ENCODE results near the gene HPS5.
A peak's percentile ranks its signal among the peaks of the same experiment; 100 is the strongest.
"Not testable (repeated sequence)": the region's sequence is repeated elsewhere in the genome, so short reads cannot be mapped to it uniquely, and the experiment has no call there.

HPS5 gene
- total RNA-seq, result 45.3 to 60.3 (median 59.2) reads per million in 3 experiments

GRCh38 chr11:18321969-18322711, at the start of gene HPS5, which contains the start of gene GTF2H1:
TSS of gene HPS5 (minus strand) at chr11:18322140. CDS start at chr11:18317858, 4,282 bp downstream.
TSS of gene GTF2H1 (plus strand) at chr11:18322567. CDS start at chr11:18333075, 10,508 bp downstream.
- peak; percentile 96 for DNase-seq

DNA sequence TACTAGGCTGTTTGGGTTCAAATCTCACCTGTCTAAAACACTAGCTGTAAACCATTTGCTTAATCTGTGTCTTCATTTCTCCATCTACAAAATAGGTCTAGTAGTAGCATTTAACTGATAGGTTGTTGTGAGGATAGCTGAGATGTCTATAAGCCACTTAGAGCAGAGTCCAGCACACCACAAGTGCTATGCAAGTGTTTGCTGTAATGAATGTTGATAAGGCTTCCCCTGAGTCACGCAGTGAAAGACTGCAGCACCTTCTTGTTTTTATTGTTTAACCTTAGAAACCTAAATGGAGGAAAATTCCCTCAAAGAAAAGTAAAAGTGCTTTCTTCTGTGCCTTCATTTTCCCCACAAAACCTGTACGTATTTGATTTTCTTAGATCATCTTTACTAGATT, 49.3 kb upstream of the HPS5 start:
- DNase-seq, result no peak

- no peak for DNase-seq
Measured at GRCh38 chr11:18369398-18369797, 47.5 kb upstream of the HPS5 start.

DNA sequence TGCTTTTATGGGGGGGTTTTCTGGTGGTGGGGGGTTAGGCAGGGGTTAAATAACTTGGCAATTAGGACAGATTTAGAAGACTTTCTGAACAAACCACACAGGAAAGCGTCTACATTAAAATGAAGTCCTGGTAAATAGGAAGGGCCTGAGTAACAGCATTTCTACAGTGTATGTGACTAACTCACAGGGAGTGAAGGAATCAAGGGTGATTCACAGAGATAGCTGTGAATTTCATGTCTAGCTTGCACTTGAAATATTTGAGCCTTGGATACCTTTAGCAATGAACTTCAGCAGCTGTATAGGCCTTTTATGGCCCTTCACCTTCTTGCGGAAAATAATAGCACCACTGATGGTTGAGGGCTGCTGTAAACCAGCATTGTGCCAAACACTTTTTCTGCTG, 46.3 kb upstream of the HPS5 start:
- DNase-seq, result no peak

DNA sequence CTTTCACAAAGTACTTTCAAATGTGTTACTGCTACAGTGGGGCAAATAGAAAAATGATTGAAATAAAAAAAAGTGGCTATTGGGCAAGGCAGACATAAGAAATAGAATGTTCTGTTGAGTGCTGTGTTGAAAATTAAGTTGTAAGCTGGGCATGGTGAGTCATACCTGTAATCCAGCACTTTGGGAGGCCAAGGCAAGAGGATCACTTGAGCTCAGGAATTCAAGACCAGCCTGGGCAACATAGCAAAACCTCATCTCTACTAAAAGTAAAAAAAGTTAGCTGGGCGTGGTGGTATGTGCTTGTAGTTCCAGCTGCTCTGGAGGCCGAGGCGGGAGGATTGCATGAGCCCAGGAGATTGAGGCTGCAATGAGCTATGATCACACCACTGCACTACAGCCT, 45.5 kb upstream of the HPS5 start:
- no peak for DNase-seq

DNA sequence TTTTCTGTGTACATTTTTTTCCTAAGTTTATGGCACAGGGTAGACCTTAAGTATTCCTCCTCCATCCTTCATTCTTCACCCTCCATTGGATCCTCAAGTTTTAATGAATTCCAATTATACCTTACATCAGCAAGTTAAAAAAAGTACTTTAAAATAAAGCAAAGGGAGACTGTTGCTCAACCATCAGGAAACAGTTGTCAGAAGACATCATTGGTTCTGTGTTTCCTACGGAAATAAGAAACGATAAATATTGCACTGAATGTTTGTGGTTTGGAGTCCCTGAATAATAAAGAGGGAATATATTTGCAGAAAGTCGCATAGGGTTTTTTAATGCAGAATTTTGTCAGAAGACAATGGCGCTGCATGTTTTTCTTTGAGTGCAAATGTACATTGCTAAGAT, 44.3 kb upstream of the HPS5 start:
- no peak for DNase-seq

DNA sequence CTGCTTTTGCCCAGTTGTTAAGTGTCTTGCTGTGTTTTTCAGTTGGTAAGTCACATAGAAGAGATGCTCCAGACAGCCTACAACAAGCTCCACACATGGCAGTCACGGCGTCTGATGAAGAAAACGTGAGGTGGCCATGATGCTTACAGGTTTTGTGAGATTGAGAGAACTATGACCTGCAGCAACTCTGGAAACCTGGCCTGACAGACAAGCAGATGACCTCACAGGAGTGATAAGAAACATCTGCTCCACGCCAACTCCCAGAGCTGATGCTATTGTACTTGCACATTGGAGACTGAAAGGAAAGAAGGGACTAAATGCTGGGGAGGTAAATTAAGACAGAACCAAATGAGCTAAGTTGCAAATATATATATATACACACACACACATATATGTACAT, 43.8 kb upstream of the HPS5 start:
- no peak for DNase-seq

- DNase-seq, result no peak
Measured at GRCh38 chr11:18364495-18365073, 42.6 kb upstream of the HPS5 start.

DNA sequence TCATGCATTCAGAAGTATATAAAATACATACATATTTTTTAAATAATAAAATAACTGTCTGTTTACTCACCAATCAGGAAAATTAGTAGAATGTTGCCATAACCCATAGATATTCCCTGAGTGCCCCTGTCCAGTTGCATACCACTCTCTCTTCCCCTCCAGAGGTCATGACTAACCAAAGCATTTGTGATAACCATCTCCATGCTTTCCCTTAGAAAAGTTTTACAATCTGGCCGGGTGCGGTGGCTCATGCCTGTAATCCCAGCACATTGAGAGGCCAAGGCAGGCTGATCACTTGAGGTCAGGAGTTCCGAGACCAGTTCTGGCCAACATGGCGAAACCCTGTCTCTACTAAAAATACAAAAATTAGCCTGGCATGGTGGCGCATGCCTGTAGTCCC, 39.2 kb upstream of the HPS5 start:
- no peak for DNase-seq

GRCh38 chr11:18358646-18359045, 36.7 kb upstream of the HPS5 start:
- DNase-seq, result no peak

DNA sequence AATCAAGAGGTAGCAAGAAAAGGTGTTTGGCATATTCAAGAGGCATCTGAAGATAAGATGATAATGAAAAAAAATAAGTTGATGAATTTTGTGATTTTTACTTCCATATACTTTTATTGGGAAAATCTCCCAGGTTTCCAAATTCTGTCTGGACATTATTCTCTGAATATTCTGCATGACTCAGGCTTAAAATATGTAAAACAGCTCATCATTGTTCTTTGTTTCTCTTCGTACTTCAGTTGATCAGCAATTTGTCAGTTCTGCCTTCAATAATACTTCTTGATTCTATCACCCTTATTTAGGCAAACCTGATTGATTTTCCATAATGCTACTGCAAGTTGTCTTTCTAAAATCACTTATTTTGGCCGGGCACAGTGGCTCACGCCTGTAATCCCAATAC, 30.6 kb upstream of the HPS5 start:
- DNase-seq, result no peak

DNA sequence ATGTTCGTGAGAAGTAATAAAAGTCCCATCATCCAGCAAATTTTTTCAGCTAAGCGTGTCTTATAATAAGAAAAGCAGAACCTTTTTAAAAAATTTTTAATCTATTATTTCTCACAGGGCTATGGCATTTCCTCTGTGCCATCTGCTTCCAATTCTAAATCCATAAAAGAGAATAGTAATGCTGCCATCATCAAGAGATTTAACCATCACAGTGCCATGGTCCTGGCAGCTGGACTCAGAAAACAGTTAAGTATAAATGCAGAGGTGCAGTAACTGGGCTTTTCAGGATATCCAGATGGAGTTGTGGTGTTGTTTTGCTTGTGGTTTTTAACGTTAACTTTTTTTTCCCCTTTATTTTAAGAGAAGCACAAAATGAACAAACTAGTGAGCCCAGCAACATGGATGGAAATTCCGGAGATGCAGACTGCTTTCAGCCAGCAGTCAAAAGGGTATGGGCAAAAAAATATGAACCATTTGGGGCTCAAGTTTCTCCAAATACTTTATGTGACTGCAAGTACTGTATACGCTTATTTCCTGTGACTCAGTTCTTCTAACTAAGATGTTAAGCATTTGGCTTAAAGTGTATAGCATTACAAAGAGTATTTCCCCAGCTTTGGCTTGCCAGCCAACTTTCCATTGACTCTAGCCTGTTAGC, 25.7 kb upstream of the HPS5 start:
- DNase-seq, result no peak

GRCh38 chr11:18332891-18333290, 11.0 kb upstream of the HPS5 start:
- DNase-seq, result peak; percentile 62

GRCh38 chr11:18332302-18332701, 10.4 kb upstream of the HPS5 start:
- DNase-seq, result peak; percentile 67

- no peak for DNase-seq
Measured at GRCh38 chr11:18330921-18331320, 9.0 kb upstream of the HPS5 start.

- DNase-seq, result no peak
Measured at GRCh38 chr11:18329196-18329870, 7.4 kb upstream of the HPS5 start.

DNA sequence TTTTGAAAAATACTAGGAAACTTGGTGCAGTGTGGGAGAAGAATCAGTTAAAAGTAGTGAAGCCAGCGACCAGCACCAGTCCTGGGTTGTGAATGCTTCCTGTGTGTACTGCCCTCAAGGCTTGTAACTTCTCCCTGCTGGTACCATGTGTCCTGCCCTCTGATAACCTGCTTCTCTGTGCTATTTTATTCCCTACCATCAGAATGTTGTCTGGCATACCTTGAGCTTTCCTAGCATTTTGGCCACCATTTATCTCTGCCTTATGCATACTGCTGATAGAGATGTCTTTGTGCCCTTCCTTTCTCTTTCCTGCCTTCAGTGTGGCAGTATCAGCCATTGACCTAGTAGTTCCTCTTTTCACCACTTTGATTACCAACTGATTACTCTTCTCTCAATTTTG, 2.4 kb upstream of the HPS5 start:
- no peak for DNase-seq

- DNase-seq, result not testable (repeated sequence)
Measured at GRCh38 chr11:18323881-18324280, 1.9 kb upstream of the HPS5 start.

- DNase-seq, result no peak
Measured at GRCh38 chr11:18322818-18323570, 1.1 kb upstream of the HPS5 start.

DNA sequence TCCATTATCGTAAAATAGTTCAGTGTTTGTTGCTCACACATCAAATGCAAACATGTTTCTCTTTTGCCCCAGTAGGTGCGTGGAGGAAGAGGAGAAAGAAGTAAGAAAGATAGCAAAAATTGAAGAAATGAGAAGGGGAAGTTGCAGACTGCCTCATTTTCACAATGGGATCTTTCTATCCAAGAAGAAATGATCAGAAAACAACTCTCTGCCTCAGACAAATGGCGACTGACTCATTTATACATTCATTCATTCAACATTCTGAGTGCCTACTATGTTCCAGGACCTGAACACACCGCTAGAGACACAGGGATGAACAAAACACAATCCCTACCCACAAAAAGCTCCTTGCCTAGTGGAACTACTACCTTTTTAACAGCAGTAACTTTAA, 367 bp downstream of the HPS5 start:
- no peak for DNase-seq

DNA sequence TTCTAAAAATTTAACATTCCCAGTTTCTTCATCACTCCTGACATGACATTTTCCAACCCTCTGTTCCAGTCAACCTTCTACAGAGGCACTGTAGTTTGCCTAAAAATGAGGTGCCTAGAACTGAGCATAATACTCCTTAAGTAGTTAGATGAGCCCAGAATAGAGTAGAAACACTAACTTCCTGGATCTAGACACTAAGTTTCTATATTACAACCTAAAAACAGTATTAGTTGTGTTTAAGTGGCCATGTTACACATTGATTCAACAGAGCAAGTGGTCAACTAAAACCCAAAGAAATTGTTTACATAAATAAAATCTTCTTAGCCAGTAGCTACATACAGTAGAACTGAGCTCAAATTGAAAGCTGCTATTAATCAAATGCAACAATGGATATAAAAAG, 1.3 kb downstream of the HPS5 start:
- DNase-seq, result no peak

GRCh38 chr11:18319914-18320313, 2.0 kb downstream of the HPS5 start:
- no peak for DNase-seq

DNA sequence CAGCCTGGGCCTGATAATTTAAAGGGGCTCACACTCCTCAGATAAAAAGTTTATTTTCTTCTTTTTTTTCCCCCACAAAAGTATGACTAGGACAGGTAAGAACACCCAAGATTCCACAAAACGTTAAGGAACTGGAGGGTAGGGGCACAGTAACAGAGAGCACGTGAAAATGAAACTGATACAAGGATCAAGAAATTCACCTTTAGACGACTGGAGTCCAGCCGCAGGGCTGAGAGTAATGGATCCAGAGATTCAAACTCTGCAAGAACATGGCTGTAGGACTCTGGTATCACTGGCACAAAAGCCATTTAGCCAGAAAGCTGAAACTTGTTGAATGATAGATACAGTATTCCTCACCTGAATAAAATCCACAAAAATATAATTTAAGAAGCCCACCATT, 4.4 kb downstream of the HPS5 start:
- DNase-seq, result no peak

All from central memory CD4-positive, alpha-beta T cell (primary cell).